PFSK-1 (cell line): ENCODE measurements around the gene FADS2.

ENCODE experiments used
- FOXP2 ChIP-seq: optimal IDR thresholded peaks from 2 replicates; pipeline ENCODE3; 2011; ENCODE audit warnings: borderline replicate concordance, control low read depth, inconsistent platforms; ENCODE audit not compliant: insufficient read depth; ENCODE audit errors: extremely low read length, extremely low read depth
- POLR2AphosphoS5 ChIP-seq: IDR thresholded peaks from 2 replicates; pipeline ENCODE4 v1.6.1; 2012; ENCODE audit warnings: low read depth, mild to moderate bottlenecking, control low read depth, low read length, moderate library complexity
- REST ChIP-seq, 2 experiments: IDR thresholded peaks; 2 replicates each; pipeline versions ENCODE4 v1.6.1 to v1.8.0; 2011 to 2012; ENCODE audit warnings: low read depth in 2 of 2, low read length in 2 of 2, control low read depth in 1 of 2, inconsistent platforms in 1 of 2, mild to moderate bottlenecking in 1 of 2, moderate library complexity in 1 of 2; ENCODE audit not compliant: insufficient read depth in 1 of 2
- SIN3A ChIP-seq: IDR thresholded peaks from 2 replicates; pipeline ENCODE4 v1.6.1; 2012; ENCODE audit warnings: mild to moderate bottlenecking, low read length, moderate library complexity, borderline replicate concordance; ENCODE audit not compliant: insufficient read depth
- TAF1 ChIP-seq: IDR thresholded peaks from 2 replicates; pipeline ENCODE4 v1.6.1; 2012; ENCODE audit warnings: low read length, control low read depth, borderline replicate concordance; ENCODE audit not compliant: insufficient read depth

DNA sequence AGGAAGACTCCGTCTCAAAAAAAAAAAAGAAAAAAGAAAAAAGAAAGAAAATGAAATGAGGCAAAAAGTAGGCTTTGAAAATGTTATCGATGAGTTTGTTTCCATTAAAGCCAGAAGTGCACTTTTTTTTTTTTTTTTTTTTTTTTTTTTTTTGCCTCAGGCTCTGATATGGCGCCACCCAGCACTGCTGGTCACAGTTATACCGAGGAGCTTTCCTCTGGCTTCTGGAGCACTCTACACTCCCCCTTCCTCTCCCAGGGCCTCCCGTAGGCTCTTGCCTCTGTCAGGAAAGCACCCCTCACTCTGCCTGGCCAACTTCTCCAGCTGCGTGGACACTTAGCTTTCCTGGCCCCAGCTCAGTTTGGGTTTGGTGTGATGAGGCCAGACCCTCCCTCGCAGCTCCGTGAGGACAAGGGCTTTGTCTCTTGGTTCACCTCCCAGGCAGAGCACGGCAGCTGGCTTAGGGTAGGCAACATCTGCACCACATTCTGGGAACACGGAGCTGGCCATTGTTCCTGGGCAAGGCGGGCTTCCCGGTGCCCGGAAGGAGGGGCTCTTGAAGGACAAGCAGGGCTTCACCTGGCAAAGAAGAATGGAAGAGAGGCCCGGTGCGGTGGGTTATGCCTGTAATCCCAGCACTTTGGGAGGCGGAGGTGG, 16.9 kb downstream of the FADS2 start:
- TF ChIP-seq POLR2AphosphoS5 (no peak), SIN3A (no peak), TAF1 (no peak), FOXP2 (no peak), REST (IDR thresholded peaks at IDR 0.05; ENCODE audit: insufficient read depth in 1 of 2, low read depth in 2 of 2, low read length in 2 of 2) (no peak)
